ENCODE results near the gene MYBBP1A.

DNA sequence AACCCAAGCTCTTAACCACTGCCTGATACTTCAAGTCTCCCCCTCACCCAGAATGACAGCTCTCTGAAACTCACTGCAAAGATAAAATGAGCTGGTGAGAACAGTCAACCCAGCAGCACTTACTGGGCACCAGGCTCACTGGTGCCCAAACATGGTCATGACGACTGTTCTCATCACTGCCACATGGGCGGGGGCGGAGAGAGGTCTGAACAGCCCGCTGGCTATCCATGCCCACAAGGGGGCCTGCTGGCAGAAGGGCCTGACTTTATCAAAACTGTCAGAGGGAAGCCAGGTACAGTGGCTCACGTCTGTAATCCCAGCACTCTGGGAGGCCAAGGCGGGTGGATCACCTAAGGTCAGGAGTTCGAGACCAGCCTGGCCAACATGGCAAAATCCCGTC, 4.0 kb downstream of the MYBBP1A start:
- TF ChIP-seq, protein P1, sequence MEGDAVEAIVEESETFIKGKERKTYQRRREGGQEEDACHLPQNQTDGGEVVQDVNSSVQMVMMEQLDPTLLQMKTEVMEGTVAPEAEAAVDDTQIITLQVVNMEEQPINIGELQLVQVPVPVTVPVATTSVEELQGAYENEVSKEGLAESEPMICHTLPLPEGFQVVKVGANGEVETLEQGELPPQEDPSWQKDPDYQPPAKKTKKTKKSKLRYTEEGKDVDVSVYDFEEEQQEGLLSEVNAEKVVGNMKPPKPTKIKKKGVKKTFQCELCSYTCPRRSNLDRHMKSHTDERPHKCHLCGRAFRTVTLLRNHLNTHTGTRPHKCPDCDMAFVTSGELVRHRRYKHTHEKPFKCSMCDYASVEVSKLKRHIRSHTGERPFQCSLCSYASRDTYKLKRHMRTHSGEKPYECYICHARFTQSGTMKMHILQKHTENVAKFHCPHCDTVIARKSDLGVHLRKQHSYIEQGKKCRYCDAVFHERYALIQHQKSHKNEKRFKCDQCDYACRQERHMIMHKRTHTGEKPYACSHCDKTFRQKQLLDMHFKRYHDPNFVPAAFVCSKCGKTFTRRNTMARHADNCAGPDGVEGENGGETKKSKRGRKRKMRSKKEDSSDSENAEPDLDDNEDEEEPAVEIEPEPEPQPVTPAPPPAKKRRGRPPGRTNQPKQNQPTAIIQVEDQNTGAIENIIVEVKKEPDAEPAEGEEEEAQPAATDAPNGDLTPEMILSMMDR (IDR thresholded peaks at IDR 0.05): no peak
- TF ChIP-seq POLR2A (IDR thresholded peaks at IDR 0.05): no peak
